ENCODE measurements around the gene NARS2. TPM values are rescaled to one million over a fixed set of nuclear protein-coding genes. Genes with fewer than 3 reads are reported as not detected.

Gene NARS2
- total and polyA plus RNA-seq, 9 of the 15 experiments (the other 6 are each of a cell fraction or from before 2014, with no cell fraction given), result 26.8 to 48.0 (median 34.2) TPM

DNA sequence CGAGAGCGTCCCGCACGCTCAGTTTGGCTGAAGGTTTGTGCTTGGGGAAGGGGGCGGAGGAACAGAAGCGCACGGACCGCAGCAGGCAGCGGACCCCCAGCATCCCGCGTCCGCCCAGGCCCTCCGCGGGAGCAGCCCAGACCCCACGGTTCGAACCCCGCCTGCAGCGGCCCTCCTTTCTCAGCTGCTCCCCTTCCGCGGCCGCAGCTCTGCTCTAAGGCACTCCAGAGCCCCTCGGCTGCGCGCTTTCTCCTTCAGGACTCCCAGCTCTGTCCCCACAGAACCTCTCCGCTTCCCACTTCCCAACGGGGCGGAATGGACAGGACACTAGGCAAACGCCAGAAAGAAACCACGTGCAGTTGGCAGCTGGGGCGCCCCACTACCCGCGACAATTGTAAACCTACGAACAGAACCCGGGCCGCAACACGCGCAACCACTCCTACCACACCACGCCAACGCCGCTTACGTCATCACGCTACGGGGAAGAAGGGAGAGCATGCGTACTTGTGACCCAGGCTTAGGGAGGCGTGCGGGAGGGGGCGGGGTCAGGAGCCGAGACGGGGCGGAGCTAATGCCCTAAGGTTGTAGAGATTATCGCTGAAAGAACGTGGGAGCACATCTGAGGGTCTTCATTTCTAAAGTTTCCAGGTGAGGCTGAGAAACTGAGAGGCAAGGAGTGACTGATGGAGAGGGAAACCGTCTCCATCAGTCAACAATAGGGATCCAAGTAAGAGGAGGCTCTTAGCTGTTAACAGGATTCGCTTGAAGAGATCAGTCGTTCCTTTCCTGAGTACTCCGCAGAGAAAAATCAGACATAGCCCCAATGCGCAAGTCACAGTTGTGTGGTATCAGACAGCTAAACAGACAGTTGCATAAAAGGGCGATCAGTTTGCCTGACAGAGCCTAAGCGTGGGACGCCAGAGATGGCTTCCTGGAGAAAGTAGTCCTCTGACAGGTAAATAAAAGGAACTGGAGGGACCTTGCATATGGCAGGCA, at the start of gene NARS2 (continued):
- no peak for TF ChIP-seq ZNF785 (CRISPR knock-in tag; IDR thresholded peaks at IDR 0.05)
- no peak for TF ChIP-seq ELF2 (CRISPR knock-in tag; IDR thresholded peaks at IDR 0.05)
- TF ChIP-seq FOXK1 (CRISPR knock-in tag; IDR thresholded peaks at IDR 0.05; ENCODE audit: borderline replicate concordance), result 0 out of 2 replicates have a peak, but pooled peaks have one; percentile 25
- no peak for TF ChIP-seq ARID3B (CRISPR knock-in tag; IDR thresholded peaks at IDR 0.05; ENCODE audit: borderline replicate concordance)
- no peak for TF ChIP-seq NEUROD1 (IDR thresholded peaks at IDR 0.05; ENCODE audit: borderline replicate concordance, low read depth, low read length, partially characterized antibody)
- TF ChIP-seq ESRRA (IDR thresholded peaks at IDR 0.05; ENCODE audit: borderline replicate concordance, low read depth), result peak; percentile 21; the same call in 1 of the 2 replicates
- 0 out of 2 replicates have a peak, but pooled peaks have one; percentile 33 for TF ChIP-seq SPI1 (IDR thresholded peaks at IDR 0.05; ENCODE audit: borderline replicate concordance, low read depth, low read length)
- peak; percentile 95 for TF ChIP-seq PREB (CRISPR knock-in tag; IDR thresholded peaks at IDR 0.05)
- no peak for TF ChIP-seq ZBTB26 (CRISPR knock-in tag; IDR thresholded peaks at IDR 0.05)
- TF ChIP-seq ZNF584 (CRISPR knock-in tag; IDR thresholded peaks at IDR 0.05; ENCODE audit: low read depth), result no peak
- TF ChIP-seq CCAR2 (IDR thresholded peaks at IDR 0.05; ENCODE audit: low read depth, low read length), result no peak
- no peak for TF ChIP-seq MECOM (CRISPR knock-in tag; IDR thresholded peaks at IDR 0.05)
- no peak for TF ChIP-seq BACH1 (tag; IDR thresholded peaks at IDR 0.05)
- no peak for TF ChIP-seq PATZ1 (CRISPR knock-in tag; IDR thresholded peaks at IDR 0.05; ENCODE audit: borderline replicate concordance)
- peak; percentile 59 for TF ChIP-seq ZNF316 (IDR thresholded peaks at IDR 0.05)
- TF ChIP-seq SMARCB1 (IDR thresholded peaks at IDR 0.05; ENCODE audit: insufficient read length, low read depth), result no peak
- no peak for TF ChIP-seq PHB (CRISPR knock-in tag; IDR thresholded peaks at IDR 0.05)
- peak; percentile 81 for TF ChIP-seq NCOA6 (IDR thresholded peaks at IDR 0.05)
- no peak for TF ChIP-seq SETDB1 (IDR thresholded peaks at IDR 0.05; ENCODE audit: low read length)
- TF ChIP-seq SRSF7 (optimal IDR thresholded peaks at IDR 0.05; ENCODE audit: low read depth, low read length), result no peak
- TF ChIP-seq U2AF2 (optimal IDR thresholded peaks at IDR 0.05; ENCODE audit: low read depth, low read length), result no peak
- no peak for TF ChIP-seq BRD9 (IDR thresholded peaks at IDR 0.05; ENCODE audit: low read depth, partially characterized antibody)
- TF ChIP-seq DPF2 (IDR thresholded peaks at IDR 0.05), result peak; percentile 66; the same call in 1 of the 2 replicates
- TF ChIP-seq ZEB2 (IDR thresholded peaks at IDR 0.05), result no peak

Data from K562 (cell line).